ENCODE measurements around the gene LARGE1.

LARGE1 gene

DNA sequence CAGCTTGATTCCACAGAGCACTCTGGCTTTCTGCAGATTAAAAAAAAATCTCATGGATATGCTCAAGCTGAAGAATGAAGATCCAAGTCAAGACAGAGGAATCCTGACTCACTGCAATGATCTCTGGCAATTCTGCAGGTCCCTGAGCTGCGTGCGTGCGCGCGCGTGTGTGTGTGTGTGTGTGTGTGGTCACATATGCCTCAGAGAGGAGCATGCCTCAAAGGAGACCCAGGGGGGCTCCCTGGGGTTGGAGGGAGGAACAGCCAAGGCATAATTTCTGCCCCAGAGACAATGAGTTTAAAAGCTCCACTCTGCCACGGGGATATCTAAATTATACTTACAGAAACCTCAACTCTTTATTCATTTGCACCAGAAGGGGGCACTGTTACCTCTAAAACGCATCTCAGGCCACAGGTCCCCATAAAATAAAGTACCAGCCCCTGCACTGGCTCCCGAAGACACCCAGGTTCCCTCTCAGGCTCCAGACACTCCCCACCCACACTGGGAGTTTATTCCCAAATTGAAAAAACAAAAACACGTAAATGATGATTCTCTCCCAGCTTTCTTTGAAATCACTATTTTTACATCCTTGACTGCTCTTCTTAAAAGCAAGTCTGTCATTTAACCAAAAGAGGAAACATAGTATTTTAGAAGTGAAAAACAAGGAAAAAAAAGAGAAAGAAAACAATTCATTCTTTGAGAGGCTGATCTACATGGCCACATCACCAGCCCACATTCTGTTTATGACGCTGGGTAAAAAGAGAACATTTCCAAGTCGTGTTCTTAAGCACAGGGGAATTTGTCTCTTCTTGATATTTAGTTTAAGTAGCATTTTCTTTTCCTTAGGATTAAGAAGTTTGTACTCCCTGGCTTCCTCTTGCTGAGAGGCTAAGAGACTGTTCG lies 401.0 kb downstream of the LARGE1 start:
- Histone ChIP-seq H3K27me3 (ENCODE audit: insufficient read depth, poor library complexity, severe bottlenecking) (no peaks in the 10 kb centered on the region), H3K27ac (replicated peaks) (no peak overlapping the region), H3K4me3 (replicated peaks; ENCODE audit: insufficient read depth, low read length) (no peak overlapping the region)
- TF ChIP-seq SPI1 (IDR thresholded peaks at IDR 0.05; ENCODE audit: borderline replicate concordance, low read depth) (no peak), GABPA (IDR thresholded peaks at IDR 0.05; ENCODE audit: low read depth) (no peak), POLR2AphosphoS5 (IDR thresholded peaks at IDR 0.05; ENCODE audit: low read depth) (no peak)
- TF ChIP-seq, protein P1, sequence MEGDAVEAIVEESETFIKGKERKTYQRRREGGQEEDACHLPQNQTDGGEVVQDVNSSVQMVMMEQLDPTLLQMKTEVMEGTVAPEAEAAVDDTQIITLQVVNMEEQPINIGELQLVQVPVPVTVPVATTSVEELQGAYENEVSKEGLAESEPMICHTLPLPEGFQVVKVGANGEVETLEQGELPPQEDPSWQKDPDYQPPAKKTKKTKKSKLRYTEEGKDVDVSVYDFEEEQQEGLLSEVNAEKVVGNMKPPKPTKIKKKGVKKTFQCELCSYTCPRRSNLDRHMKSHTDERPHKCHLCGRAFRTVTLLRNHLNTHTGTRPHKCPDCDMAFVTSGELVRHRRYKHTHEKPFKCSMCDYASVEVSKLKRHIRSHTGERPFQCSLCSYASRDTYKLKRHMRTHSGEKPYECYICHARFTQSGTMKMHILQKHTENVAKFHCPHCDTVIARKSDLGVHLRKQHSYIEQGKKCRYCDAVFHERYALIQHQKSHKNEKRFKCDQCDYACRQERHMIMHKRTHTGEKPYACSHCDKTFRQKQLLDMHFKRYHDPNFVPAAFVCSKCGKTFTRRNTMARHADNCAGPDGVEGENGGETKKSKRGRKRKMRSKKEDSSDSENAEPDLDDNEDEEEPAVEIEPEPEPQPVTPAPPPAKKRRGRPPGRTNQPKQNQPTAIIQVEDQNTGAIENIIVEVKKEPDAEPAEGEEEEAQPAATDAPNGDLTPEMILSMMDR (IDR thresholded peaks at IDR 0.05; ENCODE audit: insufficient read depth, low read length) = no peak
- TF ChIP-seq, protein P2, sequence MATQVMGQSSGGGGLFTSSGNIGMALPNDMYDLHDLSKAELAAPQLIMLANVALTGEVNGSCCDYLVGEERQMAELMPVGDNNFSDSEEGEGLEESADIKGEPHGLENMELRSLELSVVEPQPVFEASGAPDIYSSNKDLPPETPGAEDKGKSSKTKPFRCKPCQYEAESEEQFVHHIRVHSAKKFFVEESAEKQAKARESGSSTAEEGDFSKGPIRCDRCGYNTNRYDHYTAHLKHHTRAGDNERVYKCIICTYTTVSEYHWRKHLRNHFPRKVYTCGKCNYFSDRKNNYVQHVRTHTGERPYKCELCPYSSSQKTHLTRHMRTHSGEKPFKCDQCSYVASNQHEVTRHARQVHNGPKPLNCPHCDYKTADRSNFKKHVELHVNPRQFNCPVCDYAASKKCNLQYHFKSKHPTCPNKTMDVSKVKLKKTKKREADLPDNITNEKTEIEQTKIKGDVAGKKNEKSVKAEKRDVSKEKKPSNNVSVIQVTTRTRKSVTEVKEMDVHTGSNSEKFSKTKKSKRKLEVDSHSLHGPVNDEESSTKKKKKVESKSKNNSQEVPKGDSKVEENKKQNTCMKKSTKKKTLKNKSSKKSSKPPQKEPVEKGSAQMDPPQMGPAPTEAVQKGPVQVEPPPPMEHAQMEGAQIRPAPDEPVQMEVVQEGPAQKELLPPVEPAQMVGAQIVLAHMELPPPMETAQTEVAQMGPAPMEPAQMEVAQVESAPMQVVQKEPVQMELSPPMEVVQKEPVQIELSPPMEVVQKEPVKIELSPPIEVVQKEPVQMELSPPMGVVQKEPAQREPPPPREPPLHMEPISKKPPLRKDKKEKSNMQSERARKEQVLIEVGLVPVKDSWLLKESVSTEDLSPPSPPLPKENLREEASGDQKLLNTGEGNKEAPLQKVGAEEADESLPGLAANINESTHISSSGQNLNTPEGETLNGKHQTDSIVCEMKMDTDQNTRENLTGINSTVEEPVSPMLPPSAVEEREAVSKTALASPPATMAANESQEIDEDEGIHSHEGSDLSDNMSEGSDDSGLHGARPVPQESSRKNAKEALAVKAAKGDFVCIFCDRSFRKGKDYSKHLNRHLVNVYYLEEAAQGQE (IDR thresholded peaks at IDR 0.05; ENCODE audit: insufficient replicate concordance, low read depth) = no peak
- peak in 1 of 2 experiments; percentile 2 for DNase-seq (ENCODE audit: low read depth in 1 of 2, low spot score in 1 of 2)

DNA sequence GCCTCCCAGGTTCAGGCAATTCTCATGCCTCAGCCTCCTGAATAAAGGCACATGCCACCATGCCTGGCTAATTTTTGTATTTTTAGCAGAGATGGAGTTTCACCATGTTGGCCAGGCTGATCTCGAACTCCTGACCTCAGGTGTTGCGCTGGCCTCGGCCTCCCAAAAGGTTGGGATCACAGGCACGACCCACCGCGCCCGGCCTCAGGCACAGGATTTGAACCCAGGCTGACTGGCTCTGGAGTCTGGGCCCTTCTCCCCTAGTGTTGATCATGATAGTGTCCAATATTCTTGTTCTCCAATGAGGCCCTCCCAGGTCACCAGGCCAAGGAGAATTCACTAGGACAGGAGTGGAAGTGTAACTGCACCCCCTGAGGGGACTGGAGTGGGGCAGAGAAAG lies 401.9 kb downstream of the LARGE1 start:
- DNase-seq (ENCODE audit: low read depth in 1 of 2, low spot score in 1 of 2) = no peak
- H3K27me3 ChIP-seq (ENCODE audit: insufficient read depth, poor library complexity, severe bottlenecking) = no peaks in the 10 kb centered on the region
- H3K27ac ChIP-seq (replicated peaks) = no peak overlapping the region
- no peak overlapping the region for H3K4me3 ChIP-seq (replicated peaks; ENCODE audit: insufficient read depth, low read length)
- TF ChIP-seq, protein P1 (IDR thresholded peaks at IDR 0.05; ENCODE audit: insufficient read depth, low read length) = no peak

DNA sequence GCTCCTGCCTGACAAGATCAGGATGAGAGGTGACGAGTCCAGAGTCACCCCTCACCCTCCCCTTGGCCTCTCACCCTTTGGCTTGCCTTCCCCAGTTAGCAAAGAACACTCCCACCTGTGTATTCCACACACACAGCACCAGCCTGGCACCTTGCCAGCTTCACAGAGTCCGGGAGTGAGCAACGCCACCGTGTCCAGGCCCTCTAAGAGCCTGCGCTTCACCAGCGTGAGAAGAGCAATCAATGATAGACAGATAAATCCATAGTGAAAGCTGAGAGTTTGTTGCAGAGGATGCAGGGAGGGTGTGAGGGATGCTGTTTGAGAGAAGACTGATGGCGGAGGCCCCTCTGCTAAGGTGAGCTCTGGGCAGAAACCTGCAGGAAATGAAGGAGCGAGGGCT lies 404.5 kb downstream of the LARGE1 start:
- H3K27me3 ChIP-seq (ENCODE audit: insufficient read depth, poor library complexity, severe bottlenecking) = no peaks in the 10 kb centered on the region
- no peak overlapping the region for H3K4me3 ChIP-seq (replicated peaks; ENCODE audit: insufficient read depth, low read length)
- no peak for DNase-seq (ENCODE audit: low read depth in 1 of 2, low spot score in 1 of 2)
- H3K27ac ChIP-seq (replicated peaks) = no peak overlapping the region
- TF ChIP-seq POLR2AphosphoS5 (IDR thresholded peaks at IDR 0.05; ENCODE audit: low read depth) (no peak), GABPA (IDR thresholded peaks at IDR 0.05; ENCODE audit: low read depth) (no peak), SPI1 (IDR thresholded peaks at IDR 0.05; ENCODE audit: borderline replicate concordance, low read depth) (no peak)
- TF ChIP-seq, protein P2 (IDR thresholded peaks at IDR 0.05; ENCODE audit: insufficient replicate concordance, low read depth) = no peak
- TF ChIP-seq, protein P1 (IDR thresholded peaks at IDR 0.05; ENCODE audit: insufficient read depth, low read length) = no peak
